Limb (tissue), 2 donors: ENCODE measurements around the gene UTRN.

Experiments used
- DNase-seq, 2 donors: peaks; one replicate each; pipeline ENCODE4 v3.0.0-alpha.2; 2016; ENCODE audit errors: extremely low spot score in 2 of 2

The UTRN gene

DNA sequence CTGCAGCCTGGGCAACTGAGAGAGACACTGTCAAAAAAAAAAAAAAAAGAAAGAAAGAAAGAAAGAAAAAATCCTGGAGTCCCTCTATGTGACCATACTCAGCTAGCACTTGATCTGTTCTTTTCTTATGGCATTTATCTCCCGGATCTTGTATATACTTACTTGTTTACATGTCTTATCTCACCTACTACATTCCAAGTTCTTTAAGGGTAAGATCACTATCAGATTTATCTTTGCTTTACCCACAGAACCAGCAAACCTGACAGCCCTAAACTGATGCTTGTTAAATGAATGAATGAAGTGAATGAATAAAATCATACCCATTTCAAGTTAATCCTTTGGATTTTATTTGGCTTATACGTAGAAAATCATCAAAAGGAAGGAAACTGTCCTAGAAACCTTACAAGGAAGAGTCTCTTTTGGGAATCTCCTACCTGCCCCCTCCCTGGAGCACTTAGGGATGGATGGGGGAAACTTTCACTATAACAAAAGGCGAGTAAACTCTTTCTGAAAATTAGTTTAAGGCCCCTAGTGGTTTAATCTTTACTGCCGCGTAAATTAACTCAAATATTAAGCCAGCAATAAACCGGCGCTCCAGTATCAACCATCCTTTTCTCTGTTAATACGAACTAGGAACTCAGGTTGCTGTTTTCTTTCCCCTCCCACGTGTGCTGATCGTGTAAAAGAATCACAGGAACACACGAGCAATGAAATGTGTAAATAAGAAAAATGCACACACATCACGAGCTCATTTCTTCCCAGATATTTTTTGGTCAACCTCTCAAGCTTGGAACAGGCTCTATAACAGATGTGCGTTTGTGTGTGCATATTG is 1.3 kb upstream of the UTRN start:
- DNase-seq: no peak

DNA sequence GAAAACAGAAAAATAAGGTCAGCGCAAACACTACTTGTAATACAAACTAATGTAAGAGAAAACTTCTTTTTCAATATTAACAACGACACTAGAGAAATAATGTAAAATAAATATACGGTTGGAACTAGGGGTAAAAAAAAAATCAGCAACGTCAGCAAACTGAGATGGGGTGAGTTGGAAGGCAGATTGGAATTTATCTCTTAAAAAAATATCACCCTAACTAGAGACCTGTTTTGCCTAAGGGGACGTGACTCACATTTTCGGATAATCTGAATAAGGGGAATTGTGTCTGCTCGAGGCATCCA is 705 bp upstream of the UTRN start:
- DNase-seq: no peak

DNA sequence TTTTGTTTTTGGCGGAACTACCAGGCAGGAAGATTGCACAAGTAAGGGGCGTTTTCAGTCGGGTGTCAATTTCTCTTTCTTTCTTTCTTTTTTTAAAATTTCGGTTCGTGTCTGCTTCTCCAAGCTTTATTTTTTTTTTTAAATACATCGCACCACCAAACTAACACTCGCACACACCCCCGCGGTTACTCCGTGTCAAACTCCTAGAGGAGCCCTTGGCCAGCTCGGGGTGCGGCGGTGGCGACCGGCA is 338 bp downstream of the UTRN start:
- no peak for DNase-seq

DNA sequence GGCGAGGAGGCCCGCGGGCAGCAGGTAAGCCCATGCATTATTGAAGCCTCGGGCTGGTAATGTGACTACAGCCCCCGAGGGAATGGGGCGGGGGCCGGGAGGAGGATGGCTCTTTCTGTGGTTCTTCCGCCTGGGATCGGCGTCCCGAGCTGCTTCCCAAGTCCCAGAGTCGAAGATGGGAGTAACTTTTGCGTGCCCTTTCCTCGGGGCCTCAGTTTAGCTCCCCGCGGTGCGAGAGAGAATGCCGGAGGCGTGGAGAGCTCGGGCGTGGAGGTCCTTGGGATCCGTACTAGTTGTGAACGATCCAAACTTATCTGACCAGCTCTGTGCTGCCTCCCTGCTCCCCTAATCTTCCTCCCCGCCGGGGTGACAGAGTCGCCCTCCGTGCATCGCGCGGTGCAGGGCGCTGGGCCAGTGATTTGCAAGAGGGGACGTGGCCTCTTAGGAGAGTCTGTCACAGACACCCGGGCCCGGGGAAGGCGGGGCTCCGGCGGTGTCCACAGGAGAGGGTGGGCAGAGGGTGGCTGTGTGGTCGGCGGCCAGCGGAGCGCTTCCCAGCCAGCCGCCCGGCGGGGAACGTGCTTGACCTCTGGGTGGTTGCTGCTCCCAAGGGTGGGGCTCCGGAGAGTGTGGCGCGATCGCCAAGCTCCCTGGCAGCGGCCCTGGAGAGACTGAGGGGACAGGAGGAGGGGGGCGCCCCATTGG is 815 bp downstream of the UTRN start:
- peak; percentile 31 to 76 for DNase-seq

DNA sequence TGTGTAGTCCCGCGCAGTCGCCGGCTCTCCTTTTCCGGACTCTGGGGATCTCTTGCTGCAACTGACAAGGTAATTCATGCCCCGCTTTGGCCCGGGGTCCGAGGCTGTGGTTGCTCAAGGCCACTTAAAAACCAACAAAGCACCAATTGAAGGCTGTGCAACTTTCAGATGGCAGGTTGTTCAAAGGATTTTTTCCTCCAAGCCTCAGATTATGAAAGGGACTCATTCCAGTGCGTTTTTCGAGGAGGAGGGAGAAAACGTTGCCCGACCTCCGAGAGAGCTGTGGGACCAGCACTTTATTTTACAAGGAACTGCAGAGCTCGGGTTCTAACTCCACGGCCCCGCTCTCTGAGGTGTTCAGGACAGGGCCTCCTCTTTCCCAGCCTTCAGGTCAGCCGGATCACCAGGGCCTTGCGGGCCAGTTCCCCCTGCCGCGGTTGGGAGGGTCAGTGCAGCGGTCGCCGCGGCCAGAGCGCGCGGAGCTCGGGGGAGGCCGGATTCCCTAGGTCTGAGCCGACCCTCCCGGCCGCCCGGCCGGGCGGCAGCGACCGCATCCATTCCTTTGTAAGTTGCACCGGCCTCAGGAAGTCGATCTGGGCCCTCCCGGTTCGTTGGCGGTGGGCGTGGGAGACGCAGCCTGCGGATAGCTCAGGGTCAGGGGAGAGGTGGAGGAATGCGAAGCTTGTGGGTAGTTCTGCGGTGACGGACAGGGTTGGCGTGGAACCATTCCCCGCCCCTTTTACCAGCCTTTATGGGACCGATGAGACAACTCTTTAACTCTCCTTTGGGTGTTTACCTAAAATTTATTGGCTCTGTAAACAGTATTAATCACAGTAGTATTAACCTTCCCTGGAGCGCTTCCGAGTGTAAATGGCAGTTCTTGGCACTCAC is 1.6 kb downstream of the UTRN start:
- DNase-seq: peak; percentile 38 to 68

DNA sequence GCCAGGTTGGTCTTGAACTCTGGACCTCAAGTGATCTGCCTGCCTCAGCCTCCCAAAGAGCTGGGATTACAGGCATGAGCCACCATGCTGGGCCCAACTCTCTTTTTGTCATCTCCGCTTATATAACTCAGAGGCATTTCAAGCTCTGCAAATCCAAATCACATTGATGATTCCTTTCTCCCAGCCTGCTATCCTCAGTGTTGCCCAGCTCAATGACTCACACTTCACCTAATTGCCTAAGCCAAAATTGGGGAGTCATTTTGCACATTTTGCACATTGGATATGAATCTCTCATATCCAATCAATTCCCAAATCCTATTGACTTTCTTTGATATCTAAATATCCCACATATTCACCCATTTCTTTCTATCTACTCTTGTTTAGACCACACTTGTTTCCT is 3.9 kb downstream of the UTRN start:
- DNase-seq: no peak

DNA sequence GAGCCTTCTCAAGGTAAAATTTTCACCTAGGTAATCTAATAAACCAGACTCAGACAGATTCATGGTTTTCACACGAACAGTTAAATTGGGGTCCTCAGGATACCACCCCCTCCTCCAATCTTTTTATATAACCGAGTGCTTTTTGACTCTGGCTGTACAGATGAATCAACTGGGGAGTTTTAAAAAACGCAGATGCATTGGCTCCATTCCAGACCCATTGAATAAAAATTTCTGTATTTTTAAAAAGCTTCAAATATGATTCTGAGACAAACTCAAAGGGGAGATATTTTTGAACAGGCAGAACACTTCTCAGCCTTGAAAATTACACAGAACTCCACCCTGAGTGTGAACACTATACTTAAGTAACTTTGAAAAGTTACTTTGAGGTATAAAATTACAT is 7.2 kb downstream of the UTRN start:
- DNase-seq: no peak

DNA sequence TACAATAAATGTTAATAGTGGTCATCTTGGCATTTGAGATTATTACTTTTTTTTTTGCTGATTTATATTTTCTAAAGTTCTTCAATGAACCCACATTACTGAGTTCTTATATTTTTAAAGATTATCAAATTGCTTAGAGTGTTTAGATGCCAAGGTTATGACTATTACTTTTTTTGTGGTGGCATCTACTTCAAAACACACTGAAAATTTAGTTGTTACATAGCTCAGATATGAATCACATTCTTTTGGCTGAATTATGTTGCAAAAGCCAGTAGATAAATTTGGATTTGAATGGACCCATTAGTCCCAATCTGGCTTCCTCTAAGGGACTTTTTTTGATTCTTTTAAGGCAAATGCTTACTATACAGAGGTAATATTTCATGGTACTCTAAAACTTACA is 8.9 kb downstream of the UTRN start:
- DNase-seq: no peak

DNA sequence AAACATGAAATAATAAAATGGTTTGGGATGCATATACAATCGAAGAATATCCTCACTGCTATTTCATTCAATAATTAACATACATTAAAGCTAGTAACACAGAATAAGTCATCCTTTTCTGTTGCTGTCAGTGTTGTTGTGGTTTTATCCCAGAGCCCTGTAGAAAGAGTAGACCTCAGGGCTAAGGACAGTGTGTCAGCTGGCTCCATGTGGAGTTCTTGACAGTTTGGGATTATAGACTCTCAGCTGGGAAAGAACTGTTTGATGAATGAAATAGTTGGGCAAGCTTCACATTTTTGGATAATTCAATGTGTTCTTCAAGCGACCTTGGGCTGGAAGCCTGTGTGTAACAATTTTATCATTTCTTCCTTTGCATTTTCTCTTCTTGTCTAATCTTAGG is 10.1 kb downstream of the UTRN start:
- DNase-seq: no peak

DNA sequence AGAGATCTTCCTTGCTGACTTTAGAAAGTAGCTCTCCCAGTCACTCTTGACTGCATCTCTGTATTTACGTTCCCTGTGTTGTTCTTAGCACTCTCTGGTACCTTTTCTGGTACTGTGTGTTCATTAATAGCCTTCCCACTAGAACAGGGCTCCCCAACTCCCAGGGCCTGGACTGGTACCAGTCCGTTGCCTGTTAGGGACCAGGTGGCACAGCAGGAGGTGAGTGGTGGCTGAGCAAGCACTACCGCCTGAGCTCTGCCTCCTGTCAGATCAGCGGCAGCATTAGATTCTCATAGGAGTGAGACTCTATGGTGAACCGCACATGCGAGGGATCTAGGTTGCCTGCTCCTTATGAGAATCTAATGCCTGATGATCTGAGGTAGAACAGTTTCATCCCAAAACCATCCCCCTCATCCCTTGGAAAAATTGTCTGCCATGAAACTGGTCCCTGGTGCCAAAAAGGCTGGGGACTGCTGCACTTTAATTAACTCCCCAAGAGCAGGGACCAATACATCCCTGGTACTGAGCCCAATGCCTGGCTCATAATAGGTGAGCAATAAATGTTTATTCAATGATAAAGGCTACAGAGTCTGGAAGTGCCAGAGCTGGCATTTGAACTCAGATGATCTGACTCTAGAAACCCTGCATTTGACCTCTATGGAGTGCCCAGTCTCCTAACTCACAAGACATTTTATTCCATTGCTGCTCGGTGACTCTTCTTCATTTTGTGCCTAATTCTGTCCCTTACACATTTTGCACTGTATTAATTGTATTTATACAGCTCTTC is 11.0 kb downstream of the UTRN start:
- no peak for DNase-seq

DNA sequence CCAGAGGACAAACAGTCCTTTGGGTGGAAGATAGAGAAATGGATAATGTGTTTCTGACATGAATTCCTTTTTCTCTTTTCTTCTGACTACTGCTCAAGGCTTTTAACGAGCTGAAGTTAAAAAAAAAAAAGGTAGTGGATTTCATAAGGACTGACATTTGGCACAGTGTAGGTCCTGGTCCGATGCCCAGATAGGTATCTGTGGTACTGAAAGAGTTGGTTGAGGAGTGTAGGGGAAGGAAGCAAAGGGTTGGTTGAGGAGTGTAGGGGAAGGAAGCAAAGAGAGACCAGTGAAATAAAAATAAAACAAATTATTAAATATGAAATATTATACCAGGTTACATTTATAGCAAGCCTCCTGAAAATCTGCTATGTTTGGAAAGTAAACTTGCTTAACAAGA is 11.8 kb downstream of the UTRN start:
- peak in 1 of 2 donors; percentile 51 for DNase-seq

DNA sequence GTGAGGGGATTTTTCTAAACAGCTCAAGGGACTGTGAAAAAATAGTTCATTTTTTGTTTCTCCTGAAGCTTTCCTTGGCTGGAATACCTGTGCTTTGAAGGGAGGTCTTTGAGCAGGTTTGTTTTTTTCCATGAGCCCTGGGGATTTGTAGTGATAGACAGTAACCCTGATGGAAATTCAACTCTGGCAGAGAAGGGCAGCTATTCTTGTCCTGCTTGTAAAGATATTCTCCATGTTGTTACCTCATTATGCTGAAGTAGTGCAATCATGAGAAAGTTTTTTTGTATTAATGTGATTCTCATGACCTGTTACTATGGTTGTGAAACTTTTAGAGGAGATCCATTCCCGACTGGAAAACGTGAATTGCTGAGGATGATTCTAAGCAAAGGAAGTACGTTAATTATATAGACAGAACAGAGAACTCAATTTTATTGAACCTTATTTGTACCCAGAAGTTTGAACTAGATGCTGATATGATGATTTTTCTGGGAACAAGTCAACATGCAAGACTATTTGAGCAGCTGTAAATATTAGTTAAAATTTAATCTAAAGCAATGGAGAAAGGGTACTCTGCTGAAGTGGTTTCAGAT is 12.5 kb downstream of the UTRN start:
- DNase-seq: no peak

DNA sequence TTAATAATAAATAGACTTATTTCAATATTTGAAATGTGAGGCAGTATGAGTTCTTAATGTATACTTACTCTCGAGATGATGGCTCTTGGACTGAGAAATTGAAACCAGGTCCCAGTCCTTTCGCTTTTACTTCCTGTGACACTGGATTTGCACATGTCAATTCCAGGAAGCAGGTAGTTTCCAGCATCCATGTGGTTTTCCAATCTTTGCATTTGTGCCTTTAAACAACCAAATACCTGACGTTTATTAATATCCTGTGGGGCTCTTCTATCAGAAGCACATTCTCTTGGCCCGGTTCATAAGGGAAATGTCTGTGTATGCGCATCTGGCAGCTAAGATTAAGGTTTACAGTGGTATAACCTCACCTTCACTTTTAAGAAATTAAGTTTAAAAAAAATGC is 13.1 kb downstream of the UTRN start:
- no peak for DNase-seq

DNA sequence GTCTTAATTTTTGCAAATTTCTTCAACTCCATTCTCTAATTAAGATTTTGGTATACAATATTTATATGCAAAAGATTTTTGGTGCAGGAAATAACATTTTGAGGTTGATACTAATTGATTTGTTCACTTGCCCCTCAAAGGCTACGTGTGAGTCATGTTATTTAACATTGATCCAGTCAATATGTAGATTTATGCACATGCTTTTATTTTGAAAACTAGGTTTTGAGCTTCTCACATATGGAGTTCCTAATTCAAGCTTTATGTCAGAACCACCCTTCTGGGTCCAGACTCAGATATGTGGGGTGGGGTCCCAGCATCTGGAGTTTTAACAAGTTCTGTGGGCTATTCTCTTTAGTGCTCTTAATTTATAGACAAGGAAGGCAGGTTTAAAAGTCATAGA is 13.8 kb downstream of the UTRN start:
- no peak for DNase-seq

DNA sequence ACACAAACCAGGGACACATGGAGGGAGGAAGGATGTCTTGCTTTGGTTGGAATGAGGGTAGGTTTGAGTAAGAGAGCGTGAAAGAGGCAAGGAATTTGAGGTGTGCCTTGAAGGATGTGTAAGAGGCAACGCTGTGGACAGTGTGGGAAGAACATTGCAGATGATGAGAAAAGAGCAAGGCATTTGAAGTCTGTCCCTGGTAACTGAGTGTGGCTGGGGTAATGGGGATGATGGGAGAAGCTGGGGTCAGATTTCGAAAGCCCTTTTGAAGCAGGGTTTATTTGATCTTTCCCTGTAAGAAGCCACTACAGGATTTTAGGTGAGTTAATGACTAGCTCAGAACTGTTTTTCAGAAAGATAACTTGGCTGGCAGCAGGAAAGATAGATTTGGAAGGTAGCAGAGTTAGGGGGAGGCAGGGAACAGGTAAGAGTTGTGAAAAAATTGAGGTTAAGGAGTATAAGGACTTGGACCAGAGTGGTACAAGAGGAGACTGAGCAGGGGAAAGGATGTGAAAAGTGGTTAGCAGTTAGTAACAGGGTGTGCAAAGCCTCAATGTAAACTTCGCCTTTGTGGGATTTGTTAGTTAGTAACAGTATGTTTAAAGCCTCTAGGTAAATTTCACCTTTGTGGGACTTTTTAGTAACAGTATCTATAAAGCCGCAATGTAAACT is 17.7 kb downstream of the UTRN start:
- DNase-seq: no peak

DNA sequence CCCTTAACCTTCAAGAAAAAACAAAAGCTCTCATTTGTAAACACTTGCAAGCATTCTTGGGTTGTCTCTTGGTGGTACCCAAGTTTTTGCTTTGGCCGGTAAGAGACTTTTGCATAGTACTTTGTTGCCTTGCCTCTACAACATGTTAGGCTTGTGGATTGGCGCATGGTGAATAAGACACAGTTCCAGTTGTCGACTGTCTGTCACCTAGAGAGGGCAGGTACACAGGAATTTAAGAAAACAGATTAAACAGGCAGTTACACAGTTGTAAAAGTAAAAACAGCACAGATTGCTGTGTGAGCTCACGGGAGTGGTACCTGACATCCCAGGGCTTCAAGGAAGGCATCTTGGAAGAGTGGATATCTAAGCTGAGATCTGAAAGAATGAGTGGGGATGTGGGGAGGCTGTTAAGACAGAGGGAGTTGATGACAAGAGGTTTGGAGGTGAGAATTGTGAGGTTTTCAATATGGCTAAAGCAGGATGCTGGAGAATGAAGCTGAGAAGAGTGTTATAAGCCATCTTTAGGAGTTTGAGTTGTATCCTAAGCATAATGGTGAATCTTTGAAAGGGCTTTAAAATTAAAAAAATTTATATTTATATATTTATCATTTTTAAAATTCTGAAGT is 19.2 kb downstream of the UTRN start:
- DNase-seq: no peak

DNA sequence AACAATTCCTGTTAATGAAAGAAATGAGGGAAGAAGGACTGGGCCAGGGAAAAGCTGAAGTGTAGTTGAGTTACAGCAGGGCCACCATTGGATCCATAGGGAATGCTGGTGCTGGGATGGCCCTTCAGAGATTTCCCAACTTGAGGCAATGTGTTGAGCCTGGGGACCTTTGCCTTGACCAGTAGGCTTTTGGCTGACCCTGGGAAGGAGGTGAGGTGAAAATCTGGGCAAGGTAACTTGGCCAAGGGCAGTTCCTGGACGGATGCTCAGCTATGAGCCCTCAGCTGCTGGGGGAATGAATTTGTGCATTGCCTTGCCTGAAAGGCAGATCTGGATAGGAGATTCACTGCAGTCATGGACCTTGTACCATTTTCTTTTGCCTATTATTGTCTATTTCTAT is 20.4 kb downstream of the UTRN start:
- DNase-seq: no peak

DNA sequence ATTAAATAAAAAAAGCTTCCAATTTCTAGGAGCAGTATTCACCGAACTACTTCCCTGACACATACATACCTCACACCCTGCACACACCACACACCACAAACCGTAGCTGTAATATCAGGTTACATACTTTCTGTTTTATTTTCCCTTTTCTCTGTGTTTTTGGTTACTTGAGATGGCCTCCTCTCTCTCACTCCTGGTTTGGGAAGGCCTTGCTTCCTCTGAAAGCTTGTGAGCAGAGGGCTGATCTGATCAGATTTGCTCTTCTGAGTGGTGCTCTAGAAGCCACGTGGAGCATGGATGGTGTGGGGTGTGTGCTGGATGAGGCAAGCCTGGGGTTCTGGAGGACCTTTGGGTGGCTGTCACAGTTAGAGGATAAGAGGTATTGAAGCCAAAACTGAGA is 20.9 kb downstream of the UTRN start:
- no peak for DNase-seq

DNA sequence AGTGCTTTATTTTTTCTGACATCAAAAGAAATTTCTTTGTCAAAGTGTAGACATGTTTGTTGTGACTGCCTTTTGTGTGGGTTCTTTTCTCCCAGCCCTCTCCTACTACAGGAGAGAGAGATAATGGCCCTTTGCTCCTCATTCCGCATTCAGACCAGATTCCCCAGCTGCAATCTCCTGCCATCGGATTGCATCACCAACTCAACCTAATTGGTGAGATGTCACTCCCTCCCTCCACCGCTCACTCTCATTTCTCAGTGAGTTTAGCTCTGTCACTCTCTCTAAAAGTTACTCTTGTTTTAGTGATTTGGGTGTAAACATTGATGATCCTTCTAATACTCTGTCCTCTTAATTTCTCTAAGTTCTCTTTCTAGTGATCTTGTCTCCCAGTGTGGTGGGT is 22.7 kb downstream of the UTRN start:
- no peak for DNase-seq

DNA sequence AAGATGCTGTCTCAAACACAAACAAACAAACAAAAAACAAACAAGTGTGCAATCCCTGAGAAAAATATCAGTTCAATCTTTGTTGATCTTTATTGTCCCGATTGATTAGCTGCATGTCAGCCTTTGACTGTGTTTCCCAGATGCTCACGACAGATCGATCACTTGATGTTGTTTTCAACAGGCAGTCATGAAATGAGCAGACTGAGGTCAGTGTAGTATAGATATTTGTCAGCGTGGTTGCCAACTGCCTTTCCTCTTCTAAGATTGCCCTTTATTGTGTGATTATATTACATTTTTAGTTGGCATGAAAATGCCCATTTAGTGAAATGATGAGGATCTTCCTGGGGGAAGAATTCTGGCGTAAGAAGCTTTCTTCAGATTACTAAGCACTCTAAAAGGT is 25.6 kb downstream of the UTRN start:
- DNase-seq: no peak
